ENCODE data around the gene ZSCAN26.

Gene ZSCAN26

GRCh38 chr6:28322661-28323060 is 55.7 kb downstream of the ZSCAN26 start:
- no peak for DNase-seq (ENCODE audit: low read depth, low spot score)

GRCh38 chr6:28323813-28324424 is 57.0 kb downstream of the ZSCAN26 start:
- DNase-seq (ENCODE audit: low read depth, low spot score) = no peak

- DNase-seq (ENCODE audit: low read depth, low spot score) = no peak
Observed at GRCh38 chr6:28326371-28326948, 59.5 kb downstream of the ZSCAN26 start.
